Testis (tissue), 2 donors: Measurements from ENCODE around the gene CDON.

ENCODE experiments used
- CTCF ChIP-seq, 3 experiments: fragments of 450-650 bp in 2 of 3; fragments of 200-600 bp in 1 of 3; sonication (generic) in 1 of 3; IDR thresholded peaks; one replicate each; pipeline ENCODE4 v1.5.1; 2016 to 2019; ENCODE audit warnings: antibody characterized with exemption in 3 of 3, mild to moderate bottlenecking in 2 of 3, moderate library complexity in 1 of 3
- POLR2A ChIP-seq: fragments of 450-650 bp; IDR thresholded peaks from one replicate; pipeline ENCODE4 v1.6.1; 2017; ENCODE audit warnings: antibody characterized with exemption, mild to moderate bottlenecking, moderate library complexity

- TF ChIP-seq POLR2A (no peak), CTCF (IDR thresholded peaks at IDR 0.05) (no peak)
Measured at GRCh38 chr11:125931668-125932067, 131.0 kb downstream of the CDON start.
